Upper lobe of left lung (tissue), 6 donors: ENCODE measurements around the gene CSK. TPM values are rescaled to one million over a fixed set of nuclear protein-coding genes. Genes with fewer than 3 reads are reported as not detected.

Experiments used
- ATAC-seq, 2 donors: fragments of 200-7000 bp; cut with Tn5 transposase; one replicate each; pipeline ENCODE4 v1.9.1; 2022; ENCODE audit warnings: mild to moderate bottlenecking in 2 of 2, moderate library complexity in 2 of 2; ENCODE audit not compliant: low FRiP score in 2 of 2
- DNase-seq, 2 donors: peaks; one replicate each; pipeline ENCODE4 v3.0.0-alpha.2; 2019 to 2020
- H3K27ac ChIP-seq, 4 donors: fragments of 200-600 bp; sonication (generic); one replicate each; pipeline ENCODE4 v1.5.1; 2016 to 2019
- H3K27me3 ChIP-seq, 4 donors: fragments of 200-600 bp; sonication (generic); one replicate each; pipeline ENCODE4 v1.5.1; 2017 to 2019
- H3K36me3 ChIP-seq, 4 donors: fragments of 200-600 bp; sonication (generic); one replicate each; pipeline ENCODE4 v1.5.1; 2016 to 2019
- H3K4me1 ChIP-seq, 4 donors: fragments of 200-600 bp; sonication (generic); one replicate each; pipeline ENCODE4 v1.5.1; 2018 to 2019
- H3K4me3 ChIP-seq, 4 donors: fragments of 200-600 bp; sonication (generic); one replicate each; pipeline ENCODE4 v1.5.1; 2017 to 2019; ENCODE audit warnings: mild to moderate bottlenecking in 2 of 4, moderate library complexity in 1 of 4
- H3K9me3 ChIP-seq, 4 donors: fragments of 200-600 bp; sonication (generic); one replicate each; pipeline ENCODE4 v1.5.1; 2018 to 2019
- CTCF ChIP-seq, 6 experiments: fragments of 450-650 bp in 4 of 6; fragments of 200-600 bp in 2 of 6; sonication (generic) in 2 of 6; IDR thresholded peaks; one replicate each; pipeline ENCODE4 v1.5.1; 2016 to 2019; ENCODE audit warnings: antibody characterized with exemption in 6 of 6
- EP300 ChIP-seq, 4 donors: sonication (generic); formaldehyde crosslinking; IDR thresholded peaks; one replicate each; pipeline ENCODE4 v1.5.1; 2017; ENCODE audit warnings: antibody characterized with exemption in 4 of 4, control low read depth in 2 of 4
- POLR2A ChIP-seq, 4 donors: fragments of 450-650 bp; IDR thresholded peaks; one replicate each; pipeline ENCODE4 v1.5.1; 2016 to 2017; ENCODE audit warnings: antibody characterized with exemption in 4 of 4, mild to moderate bottlenecking in 2 of 4
- POLR2AphosphoS5 ChIP-seq, 2 donors: sonication (generic); formaldehyde crosslinking; IDR thresholded peaks; one replicate each; pipeline ENCODE4 v1.5.1; 2017; ENCODE audit warnings: antibody characterized with exemption in 2 of 2
- whole genome bisulfite sequencing, 2 donors: methylation state at CpG; one replicate each; pipeline ENCODE4 v1.1.5; 2017 to 2018; 5-methylcytosine and 5-hydroxymethylcytosine counted together
- total RNA-seq, 6 donors: library from RNA; depleted of rRNA in 4 of 6; stranded (reverse); fragments of >200 nt in 4 of 6; gene quantifications; one replicate each; pipeline versions ENCODE4 v1.1.0 to v1.2.1, GENCODE V29; 2016 to 2021
- donor health status: DM: no; HTN: no; CAD: no; lungs with moderate emphysema.
- donor health status: DM: no; HTN: yes; CAD: no; lungs with severe emphysema.

Gene CSK
- total RNA-seq, 6 donors from 2014 or later, result 32.7 to 104 (median 64.8) TPM

- WGBS, 2 donors, result 86% methylated on average over 21 to 23 of the region's 25 CpGs
- H3K4me1 ChIP-seq, result peaks cover 8 to 40% (median 16%) of the 10 kb centered on the region in 4 donors
- H3K4me3 ChIP-seq, result no peak overlapping the region
- H3K9me3 ChIP-seq, result no peaks in the 10 kb centered on the region
- H3K36me3 ChIP-seq, result peaks cover 11 to 58% (median 50%) of the 10 kb centered on the region in 4 donors
- H3K27me3 ChIP-seq, result no peaks in the 10 kb centered on the region
- ATAC-seq (no peak), DNase-seq (peak in 1 of 2 donors; percentile 81)
- TF ChIP-seq POLR2A (IDR thresholded peaks at IDR 0.05), result no peak
- TF ChIP-seq EP300 (IDR thresholded peaks at IDR 0.05), result no peak
- no peak for TF ChIP-seq CTCF (IDR thresholded peaks at IDR 0.05)
- TF ChIP-seq POLR2AphosphoS5 (IDR thresholded peaks at IDR 0.05), result no peak
- peak overlapping the region in 3 of 4 donors; percentile 53 to 80 (median 68) for H3K27ac ChIP-seq
Measured at GRCh38 chr15:74798388-74799254, 16.7 kb downstream of the CSK start.

- Histone ChIP-seq H3K27ac (peak overlapping the region; percentile 46 to 80 (median 60)), H3K36me3 (peaks cover 11 to 65% (median 54%) of the 10 kb centered on the region in 4 donors), H3K4me1 (peaks cover 6 to 33% (median 13%) of the 10 kb centered on the region in 4 donors), H3K9me3 (no peaks in the 10 kb centered on the region), H3K27me3 (no peaks in the 10 kb centered on the region), H3K4me3 (no peak overlapping the region)
- WGBS, 2 donors, result 80 to 90% methylated on average over 5 to 16 of the region's 16 CpGs
- ATAC-seq (no peak), DNase-seq (no peak)
- no peak for TF ChIP-seq CTCF (IDR thresholded peaks at IDR 0.05)
Measured at GRCh38 chr15:74799255-74799855, 17.5 kb downstream of the CSK start.

GRCh38 chr15:74799856-74800558 lies 18.1 kb downstream of the CSK start:
- peak overlapping the region; percentile 46 to 80 (median 60) for H3K27ac ChIP-seq
- ATAC-seq (peak; percentile 94 to 95), DNase-seq (peak; percentile 91 to 95)
- peaks cover 11 to 66% (median 54%) of the 10 kb centered on the region in 4 donors for H3K36me3 ChIP-seq
- 18 to 44% methylated on average over 4 to 18 of the region's 18 CpGs for WGBS, 2 donors
- H3K4me1 ChIP-seq, result peaks cover 6 to 26% (median 13%) of the 10 kb centered on the region in 4 donors
- TF ChIP-seq EP300 (IDR thresholded peaks at IDR 0.05) (no peak), POLR2A (IDR thresholded peaks at IDR 0.05) (no peak), POLR2AphosphoS5 (IDR thresholded peaks at IDR 0.05) (peak; percentile 32 to 66), CTCF (IDR thresholded peaks at IDR 0.05) (peak; percentile 97 to 99 (median 98))
- H3K4me3 ChIP-seq, result no peak overlapping the region
- no peaks in the 10 kb centered on the region for H3K27me3 ChIP-seq
- H3K9me3 ChIP-seq, result no peaks in the 10 kb centered on the region

GRCh38 chr15:74800559-74801094 lies 18.7 kb downstream of the CSK start:
- TF ChIP-seq POLR2AphosphoS5 (IDR thresholded peaks at IDR 0.05), result no peak
- no peak for TF ChIP-seq POLR2A (IDR thresholded peaks at IDR 0.05)
- no peak for TF ChIP-seq EP300 (IDR thresholded peaks at IDR 0.05)
- TF ChIP-seq CTCF (IDR thresholded peaks at IDR 0.05), result no peak
- no peaks in the 10 kb centered on the region for H3K9me3 ChIP-seq
- H3K4me1 ChIP-seq, result peaks cover 6 to 22% (median 13%) of the 10 kb centered on the region in 4 donors
- no peak overlapping the region for H3K4me3 ChIP-seq
- peaks cover 11 to 66% (median 54%) of the 10 kb centered on the region in 4 donors for H3K36me3 ChIP-seq
- peak overlapping the region; percentile 4 to 80 (median 60) for H3K27ac ChIP-seq
- DNase-seq, result peak in 1 of 2 donors; percentile 75
- peak; percentile 8 to 23 for ATAC-seq
- no peaks in the 10 kb centered on the region for H3K27me3 ChIP-seq
- WGBS, 2 donors, result 77 to 95% methylated on average over 4 to 20 of the region's 20 CpGs
